Kidney epithelial cell (primary cell): ENCODE measurements around the gene ACBD5. TPM values are rescaled to one million over a fixed set of nuclear protein-coding genes. Genes with fewer than 3 reads are reported as not detected.

ENCODE experiments used
- DNase-seq: peaks from one replicate; pipeline ENCODE4 v3.0.0-alpha.2; 2010; ENCODE audit warnings: low read depth
- H3K27me3 ChIP-seq: 2 replicates; pipeline ENCODE4 v1.6.0; 2011; ENCODE audit warnings: low read length; ENCODE audit not compliant: control insufficient read depth, insufficient read depth
- H3K36me3 ChIP-seq: 2 replicates; pipeline ENCODE4 v1.5.1; 2011; ENCODE audit warnings: low read length; ENCODE audit not compliant: control insufficient read depth, insufficient read depth
- H3K4me3 ChIP-seq: 2 replicates; pipeline ENCODE4 v1.5.1; 2011; ENCODE audit warnings: low read depth, mild to moderate bottlenecking, control low read depth, low read length
- total RNA-seq: library from RNA; depleted of rRNA; stranded (reverse); fragments of >200 nt; gene quantifications from 2 replicates; pipeline ENCODE4 v1.2.3, GENCODE V29; 2015
- TF ChIP-seq, protein P1 (sequence below): IDR thresholded peaks from 2 replicates; pipeline ENCODE4 v1.5.1; 2011; ENCODE audit warnings: mild to moderate bottlenecking, moderate library complexity, low read length, control low read depth, inconsistent platforms; ENCODE audit not compliant: insufficient read depth, poor library complexity, severe bottlenecking

Gene ACBD5
- total RNA-seq, 1 donor from 2014 or later, result 27.9 TPM

- H3K4me3 ChIP-seq, result no peak overlapping the region
- no peaks in the 10 kb centered on the region for H3K27me3 ChIP-seq
- H3K36me3 ChIP-seq, result no peaks in the 10 kb centered on the region
- TF ChIP-seq, protein P1, sequence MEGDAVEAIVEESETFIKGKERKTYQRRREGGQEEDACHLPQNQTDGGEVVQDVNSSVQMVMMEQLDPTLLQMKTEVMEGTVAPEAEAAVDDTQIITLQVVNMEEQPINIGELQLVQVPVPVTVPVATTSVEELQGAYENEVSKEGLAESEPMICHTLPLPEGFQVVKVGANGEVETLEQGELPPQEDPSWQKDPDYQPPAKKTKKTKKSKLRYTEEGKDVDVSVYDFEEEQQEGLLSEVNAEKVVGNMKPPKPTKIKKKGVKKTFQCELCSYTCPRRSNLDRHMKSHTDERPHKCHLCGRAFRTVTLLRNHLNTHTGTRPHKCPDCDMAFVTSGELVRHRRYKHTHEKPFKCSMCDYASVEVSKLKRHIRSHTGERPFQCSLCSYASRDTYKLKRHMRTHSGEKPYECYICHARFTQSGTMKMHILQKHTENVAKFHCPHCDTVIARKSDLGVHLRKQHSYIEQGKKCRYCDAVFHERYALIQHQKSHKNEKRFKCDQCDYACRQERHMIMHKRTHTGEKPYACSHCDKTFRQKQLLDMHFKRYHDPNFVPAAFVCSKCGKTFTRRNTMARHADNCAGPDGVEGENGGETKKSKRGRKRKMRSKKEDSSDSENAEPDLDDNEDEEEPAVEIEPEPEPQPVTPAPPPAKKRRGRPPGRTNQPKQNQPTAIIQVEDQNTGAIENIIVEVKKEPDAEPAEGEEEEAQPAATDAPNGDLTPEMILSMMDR, result no peak
- DNase-seq, result no peak
These were observed 90.3 kb downstream of the ACBD5 start for GRCh38 chr10:27150261-27150660.

GRCh38 chr10:27147701-27148100 lies 92.9 kb downstream of the ACBD5 start:
- H3K27me3 ChIP-seq, result no peaks in the 10 kb centered on the region
- no peak overlapping the region for H3K4me3 ChIP-seq
- H3K36me3 ChIP-seq, result no peaks in the 10 kb centered on the region
- no peak for DNase-seq
- TF ChIP-seq, protein P1, result no peak

DNA sequence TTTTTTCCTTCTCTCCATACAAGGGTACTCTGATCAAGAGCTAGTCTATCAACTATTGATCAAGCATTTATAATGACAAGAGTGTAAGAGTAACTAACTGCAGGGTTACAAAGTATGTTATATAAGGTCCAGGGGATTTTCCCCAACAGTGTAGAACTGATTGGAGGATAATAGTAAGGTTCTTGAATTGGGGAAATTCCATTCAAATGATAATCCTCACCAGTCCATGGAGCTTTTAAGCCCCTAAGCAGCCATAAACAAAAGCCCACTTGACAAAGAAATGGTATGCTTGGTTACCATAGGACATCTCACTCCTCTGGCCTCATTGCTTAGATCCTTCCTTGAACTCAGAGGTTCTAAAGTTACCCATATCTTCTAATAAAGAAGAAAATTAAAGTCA lies 94.7 kb downstream of the ACBD5 start:
- H3K36me3 ChIP-seq, result no peaks in the 10 kb centered on the region
- no peak overlapping the region for H3K4me3 ChIP-seq
- TF ChIP-seq, protein P1, result no peak
- DNase-seq, result no peak
- no peaks in the 10 kb centered on the region for H3K27me3 ChIP-seq

Other genes starting within 250 kb of the ACBD5 start
- gene ANKRD26, start 140.3 kb downstream of the ACBD5 start, total RNA-seq, result 4.5 and 6.1 TPM in 2 replicates
- 73.3 and 80.8 TPM in 2 replicates for gene YME1L1, start 86.4 kb downstream of the ACBD5 start, total RNA-seq
- 9.0 and 11.0 TPM in 2 replicates for gene MASTL, start 85.4 kb downstream of the ACBD5 start, total RNA-seq